ENCODE results near the gene SLC12A7. TPM values are rescaled to one million over a fixed set of nuclear protein-coding genes. Genes with fewer than 3 reads are reported as not detected.

SLC12A7 gene
- 83.5 TPM for polyA plus RNA-seq (2012; ENCODE audit: insufficient read length, low read depth)

DNA sequence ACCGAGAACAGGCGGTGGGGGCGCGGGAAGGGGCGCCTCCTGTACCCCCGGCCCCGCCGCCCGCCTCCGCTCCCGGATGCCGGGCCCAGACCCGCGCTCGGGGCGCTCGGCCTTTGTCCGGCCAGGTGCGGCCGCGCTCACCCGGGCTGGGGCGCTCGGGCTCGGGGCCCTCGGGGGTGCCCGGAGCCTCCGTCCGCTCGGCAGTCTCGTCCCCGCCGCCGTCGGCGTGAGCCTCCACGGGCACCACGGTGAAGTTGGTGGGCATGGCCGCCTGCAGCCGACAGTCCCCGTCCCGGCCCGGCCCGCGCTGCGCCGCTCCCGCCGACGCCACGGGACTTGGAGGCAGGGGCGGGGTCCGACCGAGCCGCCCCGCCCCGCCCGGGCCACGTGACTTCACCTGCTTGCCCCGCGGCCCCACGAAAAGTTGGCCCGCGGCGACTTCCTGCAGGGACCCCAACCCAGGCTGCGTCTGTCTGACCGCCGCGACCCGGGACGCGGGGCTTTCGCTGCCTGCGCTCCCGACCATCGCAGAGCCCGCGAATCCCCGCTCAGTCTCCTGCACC, at the start of gene SLC12A7:
SLC12A7 (minus strand) TSS at position 337 of the 563 bp plus-strand sequence; CDS start at position 265, 72 bp downstream.
- TF ChIP-seq SIN3A (IDR thresholded peaks at IDR 0.05; ENCODE audit: borderline replicate concordance, insufficient read depth, low read length) (no peak), POLR2AphosphoS5 (IDR thresholded peaks at IDR 0.05; ENCODE audit: low read depth, low read length) (peak; percentile 37; the same call in 1 of the 2 replicates), REST (IDR thresholded peaks at IDR 0.05; ENCODE audit: insufficient read depth in 1 of 2, low read depth in 2 of 2, low read length in 2 of 2) (no peak), FOXP2 (optimal IDR thresholded peaks at IDR 0.05; ENCODE audit: borderline replicate concordance, extremely low read depth, extremely low read length, insufficient read depth) (no peak), TAF1 (IDR thresholded peaks at IDR 0.05; ENCODE audit: borderline replicate concordance, insufficient read depth, low read length) (peak; percentile 55; the same call in 1 of the 2 replicates)

GRCh38 chr5:1161108-1161832, 49.4 kb upstream of the SLC12A7 start:
- TF ChIP-seq POLR2AphosphoS5 (IDR thresholded peaks at IDR 0.05; ENCODE audit: low read depth, low read length), result no peak
- TF ChIP-seq REST (IDR thresholded peaks at IDR 0.05; ENCODE audit: insufficient read depth in 1 of 2, low read depth in 2 of 2, low read length in 2 of 2), result no peak
- TF ChIP-seq SIN3A (IDR thresholded peaks at IDR 0.05; ENCODE audit: borderline replicate concordance, insufficient read depth, low read length), result no peak
- TF ChIP-seq TAF1 (IDR thresholded peaks at IDR 0.05; ENCODE audit: borderline replicate concordance, insufficient read depth, low read length), result no peak
- TF ChIP-seq FOXP2 (optimal IDR thresholded peaks at IDR 0.05; ENCODE audit: borderline replicate concordance, extremely low read depth, extremely low read length, insufficient read depth), result no peak

DNA sequence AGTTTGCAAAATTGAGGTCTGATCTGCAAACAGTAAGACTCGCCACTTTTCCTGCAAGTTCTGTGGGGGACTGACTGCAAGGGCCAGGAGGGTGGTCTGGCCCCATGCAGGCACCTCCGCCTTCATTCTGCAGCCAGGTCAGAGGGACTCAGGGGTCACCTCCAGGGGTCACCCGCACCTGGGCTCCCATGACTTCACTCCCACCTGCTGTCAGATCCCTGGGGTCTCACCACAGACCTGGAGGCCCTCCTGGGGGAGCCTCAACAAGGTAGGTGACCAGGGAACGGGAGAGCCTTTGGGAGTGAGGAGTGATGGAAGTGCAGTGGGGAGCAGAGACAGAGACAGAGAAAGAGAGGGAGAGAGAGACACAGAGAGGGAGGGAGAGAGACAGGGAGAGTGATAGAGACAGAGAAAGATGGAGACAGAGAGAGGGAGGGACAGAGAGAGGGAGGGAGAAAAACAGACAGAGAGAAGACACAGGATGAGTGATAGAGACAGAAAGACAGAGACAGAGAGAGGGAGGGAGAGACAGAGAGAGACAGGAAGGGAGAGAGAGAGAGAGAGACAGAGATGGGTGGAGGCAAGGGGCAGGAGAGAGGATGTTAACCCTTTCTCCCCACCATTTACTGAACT, 48.0 kb upstream of the SLC12A7 start:
- TF ChIP-seq REST (IDR thresholded peaks at IDR 0.05; ENCODE audit: insufficient read depth in 1 of 2, low read depth in 2 of 2, low read length in 2 of 2) (no peak), SIN3A (IDR thresholded peaks at IDR 0.05; ENCODE audit: borderline replicate concordance, insufficient read depth, low read length) (no peak), TAF1 (IDR thresholded peaks at IDR 0.05; ENCODE audit: borderline replicate concordance, insufficient read depth, low read length) (no peak), POLR2AphosphoS5 (IDR thresholded peaks at IDR 0.05; ENCODE audit: low read depth, low read length) (no peak)

DNA sequence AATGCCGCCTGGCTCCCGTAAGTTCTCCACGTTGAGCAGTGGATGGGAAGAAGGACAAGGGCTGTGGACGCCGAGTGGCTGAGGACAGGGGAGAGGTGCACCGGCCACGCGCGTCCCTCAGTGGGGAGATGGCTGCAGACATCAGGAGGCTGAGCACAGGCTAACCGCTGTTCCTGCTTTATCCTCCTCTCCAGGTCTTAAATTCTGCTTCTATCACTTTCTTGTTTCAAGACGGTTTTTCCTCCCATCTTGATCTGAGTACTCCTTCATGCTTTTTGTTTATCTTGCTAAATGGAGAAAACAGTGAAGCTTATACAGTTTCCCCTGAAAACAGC, 47.4 kb upstream of the SLC12A7 start:
- TF ChIP-seq REST (IDR thresholded peaks at IDR 0.05; ENCODE audit: insufficient read depth in 1 of 2, low read depth in 2 of 2, low read length in 2 of 2) (no peak), TAF1 (IDR thresholded peaks at IDR 0.05; ENCODE audit: borderline replicate concordance, insufficient read depth, low read length) (no peak), POLR2AphosphoS5 (IDR thresholded peaks at IDR 0.05; ENCODE audit: low read depth, low read length) (no peak), SIN3A (IDR thresholded peaks at IDR 0.05; ENCODE audit: borderline replicate concordance, insufficient read depth, low read length) (no peak), FOXP2 (optimal IDR thresholded peaks at IDR 0.05; ENCODE audit: borderline replicate concordance, extremely low read depth, extremely low read length, insufficient read depth) (no peak)

Data from PFSK-1 (cell line).